ENCODE data around the gene SLC46A1. TPM values are rescaled to one million over a fixed set of nuclear protein-coding genes. Genes with fewer than 3 reads are reported as not detected.

The SLC46A1 gene
- polyA plus RNA-seq, 5 donors = 6.4 to 10.8 (median 9.4) TPM

GRCh38 chr17:28404812-28405570 is 1.0 kb downstream of the SLC46A1 start:
- no peak for DNase-seq

- DNase-seq = no peak
Observed at GRCh38 chr17:28404461-28404811, 1.6 kb downstream of the SLC46A1 start.

DNA sequence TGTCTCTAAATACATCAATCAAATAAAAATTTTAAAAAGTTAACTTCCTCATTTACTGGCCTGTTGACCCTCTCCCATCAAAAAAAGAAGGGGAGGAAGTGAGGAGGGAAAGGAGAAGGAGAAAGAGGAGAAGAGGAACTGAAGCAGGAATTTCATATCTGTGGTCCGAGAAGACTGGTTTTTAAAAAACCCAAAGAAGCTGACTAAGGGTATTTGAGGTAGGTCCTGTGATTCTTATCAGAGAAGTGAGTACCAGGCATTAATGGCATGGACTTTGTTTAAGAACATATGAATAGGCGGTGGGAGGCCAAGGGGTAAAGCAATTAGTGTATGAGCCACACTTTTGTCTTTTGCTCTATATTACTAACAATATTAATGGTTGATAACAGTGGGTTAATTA is 2.0 kb downstream of the SLC46A1 start:
- DNase-seq = no peak

GRCh38 chr17:28402844-28403243 is 3.2 kb downstream of the SLC46A1 start:
- DNase-seq = no peak

DNA sequence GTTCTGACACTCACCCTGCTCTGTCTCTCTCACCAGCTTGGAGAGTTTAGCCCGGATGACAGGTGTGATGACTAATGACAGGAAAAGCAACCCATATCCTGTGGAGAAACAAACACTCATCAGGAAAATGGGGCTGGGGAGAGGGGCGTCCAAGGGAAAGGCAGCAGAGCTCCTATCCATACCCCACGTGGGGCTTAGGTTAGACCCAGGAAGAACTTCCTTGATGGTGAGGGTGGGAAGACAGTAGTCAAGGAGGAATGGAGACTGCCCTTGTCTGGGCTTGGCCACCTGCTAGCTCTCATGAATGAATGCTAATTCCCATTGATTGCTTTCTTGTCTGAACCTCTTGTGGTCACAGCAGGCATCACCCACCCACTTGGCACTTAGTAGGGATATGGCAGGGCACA is 3.8 kb downstream of the SLC46A1 start:
- DNase-seq = no peak

DNA sequence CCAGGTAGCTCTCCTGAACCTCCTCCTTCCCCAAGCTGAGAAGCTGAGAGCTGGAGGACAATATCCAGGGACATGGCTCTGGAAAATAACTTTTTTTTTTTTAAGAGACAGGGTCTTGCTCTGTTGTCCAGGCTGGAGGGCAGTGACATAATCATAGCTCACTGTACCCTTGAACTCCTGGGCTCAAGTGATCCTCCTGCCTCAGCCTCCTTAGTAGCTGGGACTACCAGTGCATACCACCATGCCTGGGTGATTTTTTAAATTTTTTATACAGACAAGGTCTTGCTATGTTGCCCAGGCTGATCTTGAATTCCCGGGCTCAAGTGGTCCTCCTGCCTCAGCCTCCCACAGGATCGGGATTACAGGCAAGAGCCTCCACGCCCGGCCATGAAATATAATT is 6.2 kb downstream of the SLC46A1 start:
- no peak for DNase-seq

DNA sequence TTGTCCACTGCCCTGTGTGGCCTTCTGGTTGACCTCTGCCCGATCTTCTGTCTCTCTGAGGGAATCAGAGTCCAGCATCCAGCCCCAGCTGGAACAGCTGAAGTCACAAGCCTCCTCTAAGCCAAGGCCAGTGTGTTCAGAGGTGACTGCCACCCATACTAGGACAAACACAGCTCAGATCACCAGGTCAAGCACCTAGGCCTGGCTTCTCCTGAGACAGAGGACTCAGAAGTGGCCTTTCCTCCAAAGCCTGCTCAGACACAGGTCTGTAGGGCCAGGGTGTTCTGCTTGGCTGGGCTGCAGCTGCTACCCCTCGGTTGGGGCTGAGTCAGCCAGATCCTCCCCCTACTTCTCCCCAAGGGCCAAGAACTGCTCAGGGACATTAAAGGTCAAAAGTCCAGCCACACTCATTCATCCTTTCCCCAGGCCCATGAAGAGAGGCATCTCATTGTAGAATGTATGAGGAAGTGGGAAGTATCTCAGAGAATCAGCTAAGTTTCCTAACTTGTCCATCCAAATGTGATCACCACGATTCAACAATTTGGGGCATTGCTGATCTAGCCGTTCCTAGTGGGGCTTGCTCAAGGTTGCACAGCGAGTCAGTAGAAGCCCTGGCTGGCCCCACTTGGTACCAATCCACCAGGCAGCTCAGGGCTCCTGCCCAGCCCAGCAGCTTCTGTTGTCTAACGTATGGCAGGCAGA is 7.6 kb downstream of the SLC46A1 start:
- DNase-seq = no peak

GRCh38 chr17:28397687-28398279 is 8.2 kb downstream of the SLC46A1 start:
- DNase-seq = no peak

DNA sequence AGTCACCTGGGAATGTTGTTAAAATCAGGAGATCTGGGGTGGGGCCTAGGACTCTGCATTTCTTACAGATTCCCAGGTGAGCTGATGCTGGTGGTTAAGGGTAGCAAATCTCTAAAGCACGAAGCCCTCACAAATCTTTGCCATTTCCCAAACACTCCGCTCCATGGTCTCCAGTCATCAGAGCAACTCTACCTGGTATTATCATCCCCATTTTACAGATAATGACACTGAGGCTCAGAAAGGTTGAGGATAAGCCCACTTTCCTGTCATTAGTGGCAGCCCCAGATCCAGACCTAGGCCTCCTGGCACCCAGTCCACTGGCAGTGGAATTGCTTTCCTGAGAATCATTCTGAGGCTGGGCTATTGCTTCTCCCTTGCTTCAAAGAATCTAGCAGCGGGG is 8.7 kb downstream of the SLC46A1 start:
- no peak for DNase-seq

GRCh38 chr17:28396635-28397239 is 9.3 kb downstream of the SLC46A1 start:
- DNase-seq = no peak

GRCh38 chr17:28395968-28396367 is 10.0 kb downstream of the SLC46A1 start:
- no peak for DNase-seq

DNA sequence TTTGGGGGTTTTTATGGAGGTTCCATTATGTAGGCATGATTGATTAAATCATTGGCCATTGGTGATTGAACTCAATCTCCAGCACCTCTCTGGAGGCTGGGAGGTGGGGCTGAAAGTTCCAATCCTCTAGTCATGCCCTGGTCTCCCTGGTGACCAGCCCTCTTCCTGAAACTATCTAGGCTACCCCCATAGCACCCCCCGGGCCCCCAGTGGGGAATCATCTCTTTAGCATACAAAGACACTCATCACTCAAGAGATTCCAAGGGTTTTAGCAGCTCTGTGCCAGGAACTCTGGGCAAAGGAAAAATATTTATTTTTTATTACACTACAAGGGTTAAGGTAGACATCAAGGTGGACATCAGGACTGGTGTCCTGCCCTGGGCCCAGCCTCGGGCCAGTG is 10.6 kb downstream of the SLC46A1 start:
- no peak for DNase-seq

- no peak for DNase-seq
Observed at GRCh38 chr17:28394337-28395116, 11.5 kb downstream of the SLC46A1 start.

DNA sequence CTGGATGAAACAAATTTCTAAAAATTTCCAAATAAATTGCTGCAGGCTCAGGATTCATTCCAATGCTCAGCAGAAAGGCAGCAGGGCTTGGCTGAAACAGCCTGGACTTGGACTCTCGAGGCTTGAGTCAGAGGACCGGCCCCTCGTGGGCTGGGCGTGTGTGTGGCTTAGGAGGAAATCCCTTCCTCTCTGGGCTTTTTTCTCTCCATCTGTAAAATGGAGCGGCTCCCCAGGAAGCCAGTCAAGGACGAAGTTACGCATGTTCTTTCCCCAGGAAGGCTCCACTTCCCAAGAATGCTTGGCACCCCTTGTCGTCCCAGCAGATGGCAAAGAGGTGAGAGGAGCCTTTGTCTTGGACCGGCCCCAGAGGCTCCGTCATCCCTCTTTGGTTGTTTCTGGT is 13.5 kb downstream of the SLC46A1 start:
- no peak for DNase-seq

DNA sequence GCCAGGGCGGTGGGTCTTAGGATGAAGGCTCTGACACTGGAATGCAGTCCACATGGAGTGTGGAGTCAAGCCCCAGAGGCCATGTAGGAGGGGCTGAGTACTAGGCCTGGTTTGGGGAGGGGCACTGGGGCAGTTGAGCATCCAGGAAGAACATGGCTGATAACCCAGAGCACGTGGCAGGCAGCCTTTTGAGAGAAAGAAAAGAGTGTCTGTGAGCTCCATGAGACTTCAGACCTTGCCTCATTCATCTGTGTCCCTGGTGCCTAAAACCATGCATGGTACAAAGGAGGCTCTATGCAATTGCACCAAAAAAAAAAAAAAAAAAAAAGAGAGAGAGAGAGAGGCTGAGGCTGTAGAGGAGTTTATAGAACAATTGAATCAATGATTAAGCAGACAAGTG is 14.6 kb downstream of the SLC46A1 start:
- DNase-seq = no peak

GRCh38 chr17:28390984-28391383 is 15.0 kb downstream of the SLC46A1 start:
- no peak for DNase-seq

GRCh38 chr17:28390563-28390962 is 15.4 kb downstream of the SLC46A1 start:
- no peak for DNase-seq

DNA sequence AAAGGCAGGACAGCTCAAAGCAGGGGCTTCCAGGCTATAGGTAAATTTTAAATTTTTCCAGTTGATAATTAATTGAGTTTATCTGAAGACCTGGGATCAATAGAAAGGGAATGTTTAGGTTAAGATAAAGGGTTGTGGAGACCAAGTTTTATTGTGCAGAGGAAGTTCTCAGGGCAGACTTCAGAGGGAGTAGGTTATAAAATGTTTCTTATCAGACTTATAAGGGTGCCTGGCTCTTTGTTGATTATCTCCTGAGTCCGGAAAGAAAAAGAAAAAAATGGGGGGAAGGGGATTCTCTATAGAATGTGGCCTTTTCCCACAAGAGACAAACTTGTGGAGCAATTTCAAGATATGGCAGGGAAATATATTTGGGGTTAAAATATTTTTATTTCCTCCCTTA is 15.9 kb downstream of the SLC46A1 start:
- DNase-seq = no peak

- no peak for DNase-seq
Observed at GRCh38 chr17:28388106-28388505, 17.9 kb downstream of the SLC46A1 start.

DNA sequence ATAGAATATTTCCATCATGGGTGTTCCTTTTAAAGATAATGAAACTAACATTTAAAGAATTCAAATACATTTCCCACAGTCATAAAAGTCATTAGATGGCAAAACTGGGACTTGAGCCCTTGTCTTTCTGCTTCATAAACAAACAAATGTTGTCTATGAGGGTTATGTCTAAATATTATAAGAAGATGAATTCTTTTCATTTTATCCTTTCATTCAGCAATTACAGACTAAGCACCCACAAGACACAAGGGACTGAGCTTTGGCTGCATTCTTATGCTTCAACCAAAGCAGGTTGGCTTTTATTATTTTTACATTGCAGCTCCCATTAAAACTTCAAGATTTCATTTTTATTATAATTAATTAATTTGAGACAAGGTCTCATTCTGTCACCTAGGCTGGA is 19.6 kb downstream of the SLC46A1 start:
- DNase-seq = no peak

DNA sequence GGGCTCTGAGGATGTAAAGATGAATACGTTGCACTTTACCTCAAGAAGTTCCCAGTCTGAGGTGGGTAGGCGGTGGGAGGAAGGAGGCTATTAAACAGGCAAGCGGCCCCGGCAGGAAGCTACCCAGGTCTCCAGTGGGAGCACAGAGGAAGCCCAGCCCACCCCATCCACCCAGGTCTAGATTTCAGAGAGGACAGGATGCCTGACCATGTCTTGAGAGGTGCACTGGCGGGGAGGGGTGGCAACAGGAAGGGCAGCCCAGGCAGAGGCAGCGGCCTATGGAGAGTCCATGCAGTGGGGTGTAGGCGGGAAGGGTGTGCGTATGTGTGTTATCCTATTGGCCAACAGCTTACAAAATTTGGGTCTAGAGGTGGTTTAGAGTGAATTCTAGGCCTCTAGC is 20.6 kb downstream of the SLC46A1 start:
- no peak for DNase-seq

- DNase-seq = no peak
Observed at GRCh38 chr17:28385037-28385400, 21.0 kb downstream of the SLC46A1 start.

Data from right lung (tissue), 5 donors.